ENCODE measurements around the gene BTNL9.
"Not testable (repeated sequence)": the region's sequence is repeated elsewhere in the genome, so short reads cannot be mapped to it uniquely, and the experiment has no call there.

The BTNL9 gene

GRCh38 chr5:181092428-181092827 lies 52.4 kb downstream of the BTNL9 start:
- Histone ChIP-seq H3K79me2 (ENCODE audit: low read length) (no peaks in the 10 kb centered on the region), H4K20me1 (ENCODE audit: insufficient read depth, low read length) (no peaks in the 10 kb centered on the region), H3K4me2 (ENCODE audit: low read depth, low read length) (no peak overlapping the region), H3K9me2 (replicated peaks; ENCODE audit: insufficient read depth, low read length) (no peaks in the 10 kb centered on the region), H3K9ac (ENCODE audit: low read length) (no peak overlapping the region), H2AFZ (ENCODE audit: low read length) (no peak overlapping the region), H3K4me1 (ENCODE audit: low read length) (no peaks in the 10 kb centered on the region), H3K27me3 (replicated peaks; ENCODE audit: insufficient read depth, low read length) (no peaks in the 10 kb centered on the region), H3K36me3 (replicated peaks; ENCODE audit: insufficient read depth, low read length) (no peaks in the 10 kb centered on the region), H3F3A (ENCODE audit: insufficient read depth, low read length) (no peaks in the 10 kb centered on the region), H3K27ac (ENCODE audit: low read length) (no peak overlapping the region), H3K9me3 (replicated peaks; ENCODE audit: insufficient read depth, low read length) (no peaks in the 10 kb centered on the region), H3K4me3 (ENCODE audit: low read length) (no peak overlapping the region)
- no peak for DNase-seq
- TF ChIP-seq CTCF (IDR thresholded peaks at IDR 0.05; ENCODE audit: low read length) (no peak), EZH2 (optimal IDR thresholded peaks at IDR 0.05; ENCODE audit: low read depth, low read length) (no peak), EZH2phosphoT487 (IDR thresholded peaks at IDR 0.05; ENCODE audit: low read length) (no peak)

- H3F3A ChIP-seq (ENCODE audit: insufficient read depth, low read length); H3K4me2 ChIP-seq (ENCODE audit: low read depth, low read length); H3K27me3 ChIP-seq (replicated peaks; ENCODE audit: insufficient read depth, low read length); H4K20me1 ChIP-seq (ENCODE audit: insufficient read depth, low read length); H3K4me1 ChIP-seq (ENCODE audit: low read length); H3K27ac ChIP-seq (ENCODE audit: low read length); H3K9me3 ChIP-seq (replicated peaks; ENCODE audit: insufficient read depth, low read length); DNase-seq; H3K36me3 ChIP-seq (replicated peaks; ENCODE audit: insufficient read depth, low read length); H3K9ac ChIP-seq (ENCODE audit: low read length); H3K4me3 ChIP-seq (ENCODE audit: low read length); H3K9me2 ChIP-seq (replicated peaks; ENCODE audit: insufficient read depth, low read length); H3K79me2 ChIP-seq (ENCODE audit: low read length); H2AFZ ChIP-seq (ENCODE audit: low read length): not testable (repeated sequence)
Observed at GRCh38 chr5:181095162-181095561, 55.1 kb downstream of the BTNL9 start.

GRCh38 chr5:181096721-181097382 lies 56.8 kb downstream of the BTNL9 start:
- H3K27me3 ChIP-seq (replicated peaks; ENCODE audit: insufficient read depth, low read length); H3F3A ChIP-seq (ENCODE audit: insufficient read depth, low read length); H3K79me2 ChIP-seq (ENCODE audit: low read length); DNase-seq; H3K4me1 ChIP-seq (ENCODE audit: low read length); H3K36me3 ChIP-seq (replicated peaks; ENCODE audit: insufficient read depth, low read length); H3K9ac ChIP-seq (ENCODE audit: low read length); H2AFZ ChIP-seq (ENCODE audit: low read length); H3K4me3 ChIP-seq (ENCODE audit: low read length); H3K27ac ChIP-seq (ENCODE audit: low read length); H3K4me2 ChIP-seq (ENCODE audit: low read depth, low read length); H4K20me1 ChIP-seq (ENCODE audit: insufficient read depth, low read length); H3K9me3 ChIP-seq (replicated peaks; ENCODE audit: insufficient read depth, low read length); H3K9me2 ChIP-seq (replicated peaks; ENCODE audit: insufficient read depth, low read length): not testable (repeated sequence)

- not testable (repeated sequence) for H3K4me1 ChIP-seq (ENCODE audit: low read length); H3F3A ChIP-seq (ENCODE audit: insufficient read depth, low read length); H3K79me2 ChIP-seq (ENCODE audit: low read length); H3K36me3 ChIP-seq (replicated peaks; ENCODE audit: insufficient read depth, low read length); H3K9me3 ChIP-seq (replicated peaks; ENCODE audit: insufficient read depth, low read length); H3K4me3 ChIP-seq (ENCODE audit: low read length); H2AFZ ChIP-seq (ENCODE audit: low read length); H3K4me2 ChIP-seq (ENCODE audit: low read depth, low read length); H3K9ac ChIP-seq (ENCODE audit: low read length); H3K9me2 ChIP-seq (replicated peaks; ENCODE audit: insufficient read depth, low read length); H3K27me3 ChIP-seq (replicated peaks; ENCODE audit: insufficient read depth, low read length); DNase-seq; H4K20me1 ChIP-seq (ENCODE audit: insufficient read depth, low read length); H3K27ac ChIP-seq (ENCODE audit: low read length)
Observed at GRCh38 chr5:181097383-181097753, 57.3 kb downstream of the BTNL9 start.

GRCh38 chr5:181097759-181098491 lies 57.9 kb downstream of the BTNL9 start:
- not testable (repeated sequence) for H2AFZ ChIP-seq (ENCODE audit: low read length); H3K4me1 ChIP-seq (ENCODE audit: low read length); H3K4me2 ChIP-seq (ENCODE audit: low read depth, low read length); H3K4me3 ChIP-seq (ENCODE audit: low read length); H3K9me2 ChIP-seq (replicated peaks; ENCODE audit: insufficient read depth, low read length); H3K27ac ChIP-seq (ENCODE audit: low read length); DNase-seq; H3K79me2 ChIP-seq (ENCODE audit: low read length); H3K9me3 ChIP-seq (replicated peaks; ENCODE audit: insufficient read depth, low read length); H3K9ac ChIP-seq (ENCODE audit: low read length); H3K36me3 ChIP-seq (replicated peaks; ENCODE audit: insufficient read depth, low read length); H3K27me3 ChIP-seq (replicated peaks; ENCODE audit: insufficient read depth, low read length); H3F3A ChIP-seq (ENCODE audit: insufficient read depth, low read length); H4K20me1 ChIP-seq (ENCODE audit: insufficient read depth, low read length)
